NCI-H526 (cell line): Measurements from ENCODE around the gene HAPLN3.

ENCODE experiments used
- DNase-seq, 2 experiments: peaks; one replicate each; lab custom pipeline; 2025; lab: John Stamatoyannopoulos, UW

The HAPLN3 gene

DNA sequence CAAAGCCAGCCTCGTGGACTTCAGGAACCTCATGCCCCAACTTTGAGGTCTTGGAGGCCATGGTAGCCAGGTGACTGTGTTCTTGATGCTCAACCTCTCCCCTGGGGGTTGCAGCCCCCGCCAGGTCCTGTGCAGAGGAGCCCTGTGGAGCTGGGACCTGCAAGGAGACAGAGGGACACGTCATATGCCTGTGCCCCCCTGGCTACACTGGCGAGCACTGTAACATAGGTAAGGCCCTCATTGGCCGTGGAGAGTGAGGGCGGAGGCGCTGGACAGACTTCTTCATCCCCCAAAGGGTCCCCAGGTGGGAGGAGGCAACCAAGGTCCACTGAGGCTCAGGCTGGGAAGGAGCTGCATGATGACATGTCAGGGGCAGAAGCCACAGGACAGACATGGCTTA, 35.1 kb downstream of the HAPLN3 start:
- no peak for DNase-seq

DNA sequence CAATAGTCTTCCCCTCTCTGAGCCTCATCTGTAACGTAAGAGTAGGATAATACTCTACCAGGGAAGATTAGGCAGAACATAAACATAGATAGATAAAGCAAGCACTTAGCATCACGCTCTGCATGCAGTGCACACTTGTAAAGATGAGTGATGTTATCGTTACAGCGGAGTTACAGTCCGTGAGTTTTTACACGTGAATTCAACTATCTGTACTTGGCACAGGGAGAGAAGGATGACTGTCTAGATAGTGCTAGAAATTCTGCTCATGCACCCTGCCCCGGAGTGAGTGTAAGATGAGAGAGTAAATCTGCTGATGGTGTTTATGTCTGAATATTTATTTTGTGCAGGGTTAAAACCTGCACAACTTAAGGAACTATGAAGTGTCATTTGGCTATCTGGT, 35.8 kb downstream of the HAPLN3 start:
- no peak for DNase-seq

DNA sequence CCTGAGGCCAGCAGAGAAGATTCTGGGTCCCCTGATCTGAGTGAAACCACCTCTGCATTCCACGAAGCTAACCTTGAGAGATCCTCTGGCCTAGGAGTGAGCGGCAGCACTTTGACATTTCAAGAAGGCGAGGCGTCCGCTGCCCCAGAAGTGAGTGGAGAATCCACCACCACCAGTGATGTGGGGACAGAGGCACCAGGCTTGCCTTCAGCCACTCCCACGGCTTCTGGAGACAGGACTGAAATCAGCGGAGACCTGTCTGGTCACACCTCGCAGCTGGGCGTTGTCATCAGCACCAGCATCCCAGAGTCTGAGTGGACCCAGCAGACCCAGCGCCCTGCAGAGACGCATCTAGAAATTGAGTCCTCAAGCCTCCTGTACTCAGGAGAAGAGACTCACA, 36.4 kb downstream of the HAPLN3 start:
- DNase-seq: no peak

DNA sequence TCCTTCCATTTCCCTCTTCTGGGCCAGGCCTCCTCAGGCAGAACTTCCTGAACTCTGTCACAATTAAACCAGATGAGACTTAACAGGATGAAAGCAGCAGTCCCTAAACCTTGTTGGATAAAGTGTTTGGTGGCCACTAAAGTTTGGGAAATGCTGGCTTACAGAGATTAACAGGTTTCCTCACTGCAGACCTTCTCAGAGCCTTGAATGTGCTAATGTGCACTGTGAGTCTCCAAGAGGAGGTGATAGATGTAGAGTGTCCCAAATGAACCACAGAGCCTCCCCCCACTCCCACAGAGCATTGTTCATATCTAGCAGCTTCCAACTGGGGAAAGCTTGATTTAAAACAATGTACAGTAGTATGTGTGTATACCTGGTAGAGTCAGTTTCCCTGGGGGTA, 42.9 kb downstream of the HAPLN3 start:
- DNase-seq: no peak

DNA sequence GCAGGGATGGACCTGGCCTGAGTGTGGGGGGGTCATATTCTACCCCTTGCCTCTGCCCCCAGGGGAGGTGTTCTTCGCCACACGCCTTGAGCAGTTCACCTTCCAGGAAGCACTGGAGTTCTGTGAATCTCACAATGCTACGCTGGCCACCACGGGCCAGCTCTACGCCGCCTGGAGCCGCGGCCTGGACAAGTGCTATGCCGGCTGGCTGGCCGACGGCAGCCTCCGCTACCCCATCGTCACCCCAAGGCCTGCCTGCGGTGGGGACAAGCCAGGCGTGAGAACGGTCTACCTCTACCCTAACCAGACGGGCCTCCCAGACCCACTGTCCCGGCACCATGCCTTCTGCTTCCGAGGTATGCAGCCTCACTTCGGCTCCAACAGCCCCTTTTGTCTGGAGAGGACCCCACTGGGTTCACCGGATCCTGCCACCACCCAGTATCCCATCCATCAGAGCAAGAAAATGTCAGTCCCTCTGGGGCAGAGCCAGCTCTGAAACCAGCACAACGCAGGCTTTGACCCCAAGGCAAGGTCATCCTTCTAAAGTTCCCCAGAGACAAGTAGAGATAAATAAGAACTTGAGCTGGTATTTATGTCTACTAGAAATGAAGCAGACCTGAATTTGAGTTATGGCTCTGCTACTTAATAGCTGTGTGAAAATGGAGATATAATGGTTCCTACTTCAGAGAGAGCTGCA, 45.8 kb downstream of the HAPLN3 start:
- no peak for DNase-seq

DNA sequence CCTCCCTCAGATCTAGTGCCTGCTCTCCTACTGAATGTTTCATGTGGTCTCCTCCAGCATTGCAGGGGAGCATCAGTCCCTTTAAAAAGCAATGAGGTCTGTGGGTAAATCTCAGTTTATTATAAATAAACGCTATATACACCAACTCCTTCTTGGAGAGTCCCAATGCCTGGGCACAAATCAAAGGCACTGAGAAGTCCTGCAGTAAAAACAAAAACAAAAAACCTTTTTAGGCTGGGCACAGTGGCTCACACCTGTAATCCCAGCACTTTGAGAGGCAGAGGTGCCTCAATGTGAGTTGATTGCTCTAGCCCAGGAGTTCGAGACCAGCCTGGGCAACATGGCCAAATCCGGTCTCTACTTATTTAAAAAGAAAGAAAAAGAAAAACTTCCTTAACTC, 47.1 kb downstream of the HAPLN3 start:
- no peak for DNase-seq

DNA sequence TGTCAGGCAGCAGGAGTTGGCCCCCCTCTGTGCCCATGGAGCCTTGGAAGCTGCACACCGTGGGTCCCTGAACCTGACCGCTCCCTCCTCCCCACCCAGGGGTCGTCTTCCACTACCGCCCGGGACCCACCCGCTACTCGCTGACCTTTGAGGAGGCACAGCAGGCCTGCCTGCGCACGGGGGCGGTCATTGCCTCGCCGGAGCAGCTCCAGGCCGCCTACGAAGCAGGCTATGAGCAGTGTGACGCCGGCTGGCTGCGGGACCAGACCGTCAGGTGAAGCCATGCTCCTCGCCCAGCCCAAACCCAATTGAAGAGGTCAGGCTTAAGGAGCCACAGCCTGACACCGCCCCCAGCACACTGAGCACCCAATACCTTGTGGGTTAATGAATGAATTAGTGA, 48.2 kb downstream of the HAPLN3 start:
- no peak for DNase-seq

DNA sequence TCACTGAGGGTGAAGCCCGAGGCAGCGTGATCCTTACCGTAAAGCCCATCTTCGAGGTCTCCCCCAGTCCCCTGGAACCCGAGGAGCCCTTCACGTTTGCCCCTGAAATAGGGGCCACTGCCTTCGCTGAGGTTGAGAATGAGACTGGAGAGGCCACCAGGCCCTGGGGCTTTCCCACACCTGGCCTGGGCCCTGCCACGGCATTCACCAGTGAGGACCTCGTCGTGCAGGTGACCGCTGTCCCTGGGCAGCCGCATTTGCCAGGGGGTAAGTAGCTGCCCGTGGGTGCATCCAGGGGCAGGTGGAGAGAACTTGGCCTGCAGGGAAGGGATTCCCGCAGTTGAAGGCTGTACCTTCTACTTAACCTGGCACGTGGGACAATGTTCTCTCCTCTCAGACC, 49.7 kb downstream of the HAPLN3 start:
- no peak for DNase-seq

DNA sequence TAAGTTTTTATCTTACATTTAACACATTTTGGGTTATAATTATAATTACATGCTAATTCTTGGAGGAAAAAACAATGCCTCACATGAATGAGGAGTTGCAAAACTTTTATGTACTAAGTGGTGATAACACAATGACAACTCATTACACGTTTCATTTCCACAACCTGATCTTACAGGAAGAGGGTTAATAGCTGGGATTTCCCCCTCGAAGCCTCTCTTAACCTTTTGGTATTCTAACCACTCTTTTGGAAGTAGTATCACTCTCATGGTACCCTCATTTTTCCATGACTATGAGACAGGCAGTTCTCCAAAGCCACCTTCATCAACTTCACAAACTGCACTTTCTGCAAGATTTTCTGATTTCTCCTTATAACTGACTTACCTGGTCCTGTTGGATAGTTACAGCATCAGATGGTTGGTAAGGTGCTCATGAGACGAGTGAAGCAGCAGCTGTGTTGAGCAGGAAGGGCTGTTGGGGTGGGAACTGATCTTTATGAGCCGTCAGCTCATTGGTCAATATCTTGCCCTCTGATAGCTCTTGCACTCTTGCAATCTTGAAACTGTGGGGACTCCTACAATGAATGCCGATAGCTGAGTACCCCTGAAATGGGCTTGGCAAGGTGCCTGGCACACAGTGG, 50.5 kb downstream of the HAPLN3 start:
- no peak for DNase-seq

DNA sequence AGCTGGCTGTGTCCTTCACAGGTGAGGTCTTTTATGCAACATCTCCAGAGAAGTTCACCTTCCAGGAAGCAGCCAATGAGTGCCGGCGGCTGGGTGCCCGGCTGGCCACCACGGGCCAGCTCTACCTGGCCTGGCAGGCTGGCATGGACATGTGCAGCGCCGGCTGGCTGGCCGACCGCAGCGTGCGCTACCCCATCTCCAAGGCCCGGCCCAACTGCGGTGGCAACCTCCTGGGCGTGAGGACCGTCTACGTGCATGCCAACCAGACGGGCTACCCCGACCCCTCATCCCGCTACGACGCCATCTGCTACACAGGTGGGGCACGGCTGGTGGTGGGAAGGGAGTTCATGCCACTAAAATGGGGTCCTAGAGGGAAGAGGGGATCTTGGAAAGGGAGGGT, 52.0 kb downstream of the HAPLN3 start:
- no peak for DNase-seq

DNA sequence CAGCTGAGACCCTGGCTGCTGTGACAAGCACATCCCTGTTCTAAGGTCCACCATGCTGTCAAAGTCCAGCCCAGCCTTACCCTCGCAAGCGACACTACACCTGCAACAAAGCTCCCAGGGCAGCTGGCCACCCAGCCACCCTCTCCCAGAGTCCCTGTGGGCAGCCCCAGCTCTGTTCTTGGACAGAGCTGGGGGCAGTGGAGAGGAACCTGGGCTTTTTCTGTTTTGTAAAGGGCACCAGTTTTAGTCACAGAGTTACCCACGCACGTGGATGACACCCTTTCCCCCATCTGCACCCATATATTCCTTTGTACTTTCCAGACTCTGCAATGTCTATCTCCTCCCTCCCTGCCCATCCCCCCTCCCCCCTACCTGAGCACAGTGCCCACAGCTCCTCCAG, 53.2 kb downstream of the HAPLN3 start:
- DNase-seq: no peak

DNA sequence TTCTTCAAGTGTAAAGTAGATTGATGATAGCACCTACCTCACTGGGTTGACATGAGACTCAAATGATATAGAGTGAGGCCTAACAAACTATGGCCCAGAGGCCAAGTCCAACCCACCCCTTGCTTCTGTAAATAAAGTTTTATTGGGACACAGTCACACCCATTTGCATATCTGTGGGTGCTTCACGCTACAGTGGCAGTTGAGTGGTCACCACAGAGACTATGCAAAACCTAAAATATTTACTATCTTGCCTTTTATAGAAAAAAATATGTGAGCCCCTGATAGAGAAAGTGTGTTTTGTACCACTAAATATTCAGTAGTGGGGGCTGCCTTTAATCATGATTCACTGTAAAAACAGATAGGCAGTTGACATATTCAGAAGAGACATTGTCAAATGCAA, 54.1 kb downstream of the HAPLN3 start:
- DNase-seq: peak; percentile 76 to 79

DNA sequence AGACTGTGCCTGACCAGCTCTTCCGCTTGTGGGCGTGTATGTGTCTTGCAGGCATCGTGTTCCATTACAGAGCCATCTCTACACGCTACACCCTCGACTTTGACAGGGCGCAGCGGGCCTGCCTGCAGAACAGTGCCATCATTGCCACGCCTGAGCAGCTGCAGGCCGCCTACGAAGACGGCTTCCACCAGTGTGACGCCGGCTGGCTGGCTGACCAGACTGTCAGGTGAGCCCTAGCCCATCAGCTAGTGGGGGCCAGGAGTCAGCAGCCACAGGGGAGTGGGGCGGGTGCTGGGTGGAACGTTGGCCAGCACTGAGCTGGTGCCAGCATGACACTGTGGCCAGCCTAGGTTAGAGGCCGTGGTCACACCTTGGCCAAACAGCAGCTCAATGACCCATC, 55.4 kb downstream of the HAPLN3 start:
- no peak for DNase-seq

DNA sequence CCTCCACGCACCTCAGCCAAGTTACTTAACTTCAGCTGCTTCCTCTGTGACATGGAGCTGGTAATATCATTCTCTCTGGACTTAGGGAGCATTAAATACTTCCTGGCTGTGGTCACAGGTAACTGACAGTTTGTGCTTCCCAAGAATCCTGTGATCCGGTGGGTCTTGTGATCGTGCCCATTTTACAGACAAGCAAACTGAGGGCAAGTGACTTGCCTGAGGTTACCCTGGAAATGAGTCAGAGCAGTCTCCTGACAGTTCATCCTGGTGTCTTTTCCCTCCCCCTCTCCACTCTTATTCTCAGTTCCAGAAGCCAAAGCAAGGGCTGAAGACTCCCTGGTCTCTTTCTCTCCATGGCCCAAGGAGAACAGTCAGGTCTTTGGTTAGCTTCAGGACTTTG, 56.2 kb downstream of the HAPLN3 start:
- no peak for DNase-seq

DNA sequence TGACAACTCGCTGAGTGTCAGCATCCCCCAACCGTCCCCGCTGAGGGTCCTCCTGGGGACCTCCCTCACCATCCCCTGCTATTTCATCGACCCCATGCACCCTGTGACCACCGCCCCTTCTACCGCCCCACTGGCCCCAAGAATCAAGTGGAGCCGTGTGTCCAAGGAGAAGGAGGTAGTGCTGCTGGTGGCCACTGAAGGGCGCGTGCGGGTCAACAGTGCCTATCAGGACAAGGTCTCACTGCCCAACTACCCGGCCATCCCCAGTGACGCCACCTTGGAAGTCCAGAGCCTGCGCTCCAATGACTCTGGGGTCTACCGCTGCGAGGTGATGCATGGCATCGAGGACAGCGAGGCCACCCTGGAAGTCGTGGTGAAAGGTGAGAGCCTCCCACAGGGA, 56.7 kb downstream of the HAPLN3 start:
- no peak for DNase-seq

DNA sequence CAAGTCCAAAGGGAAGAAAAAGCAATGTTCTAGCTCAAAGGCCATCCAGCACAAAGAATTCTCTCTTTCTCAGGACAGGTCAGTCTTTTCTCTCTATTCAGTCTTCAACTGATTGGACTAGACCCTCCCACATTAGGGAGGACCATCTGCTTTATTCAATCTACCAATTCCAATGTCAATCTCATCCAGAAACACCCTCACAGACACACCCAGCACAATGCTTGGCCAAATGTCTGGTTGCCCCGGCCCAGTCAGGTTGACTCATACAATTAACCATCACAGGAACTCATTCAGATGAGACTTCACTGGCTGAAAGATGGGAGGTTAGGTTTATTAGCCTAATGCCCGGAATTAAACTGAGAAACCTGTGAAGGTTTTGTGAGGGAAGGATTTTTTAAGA, 59.7 kb downstream of the HAPLN3 start:
- DNase-seq: no peak

DNA sequence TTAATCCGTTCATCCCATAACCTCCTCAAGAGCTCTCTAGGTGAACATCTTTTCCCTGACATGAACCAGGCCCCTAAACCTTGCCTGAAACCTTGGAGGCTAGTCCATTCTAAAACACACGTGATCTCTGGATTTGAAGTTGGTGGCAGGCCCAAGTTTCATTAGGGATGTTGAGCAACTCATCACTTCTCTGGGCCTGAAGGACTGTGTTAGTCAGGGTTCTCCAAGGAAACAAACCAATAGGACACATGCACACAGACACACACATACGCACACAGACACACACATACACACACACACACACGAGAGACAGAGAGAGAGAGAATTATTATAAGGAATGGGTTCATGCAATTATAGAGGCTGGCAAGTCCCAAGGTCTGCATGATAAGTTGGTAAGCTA, 60.2 kb downstream of the HAPLN3 start:
- no peak for DNase-seq

DNA sequence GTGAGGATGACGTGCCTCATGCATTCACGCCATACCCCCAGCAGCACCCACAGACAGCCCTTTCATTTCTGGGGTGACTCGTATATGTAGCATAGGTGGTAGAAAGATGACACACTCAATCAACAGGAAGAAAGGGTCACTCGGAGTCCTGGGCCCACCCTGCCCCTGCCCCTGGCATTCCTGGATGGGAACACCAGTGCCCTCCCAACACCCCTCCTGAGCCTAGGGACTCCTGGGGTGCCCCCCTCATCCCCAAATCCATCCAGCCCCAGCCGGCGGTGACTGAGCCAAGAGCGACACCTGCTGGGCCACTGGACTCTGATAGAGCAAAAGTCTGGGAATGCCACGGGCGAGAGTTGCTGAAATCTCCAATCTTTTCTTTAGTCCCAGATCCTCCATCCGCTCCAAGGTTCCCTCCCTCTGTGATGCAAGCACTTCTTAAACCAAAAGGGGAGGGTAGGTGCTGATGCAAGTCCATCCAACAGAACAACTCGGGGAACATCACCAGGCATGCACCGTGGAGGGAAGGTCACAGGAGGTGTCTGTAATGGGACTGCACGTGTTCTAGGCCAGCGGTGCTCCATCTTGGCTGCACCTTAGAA, 61.0 kb downstream of the HAPLN3 start:
- DNase-seq: peak in 1 of 2 experiments; percentile 37

DNA sequence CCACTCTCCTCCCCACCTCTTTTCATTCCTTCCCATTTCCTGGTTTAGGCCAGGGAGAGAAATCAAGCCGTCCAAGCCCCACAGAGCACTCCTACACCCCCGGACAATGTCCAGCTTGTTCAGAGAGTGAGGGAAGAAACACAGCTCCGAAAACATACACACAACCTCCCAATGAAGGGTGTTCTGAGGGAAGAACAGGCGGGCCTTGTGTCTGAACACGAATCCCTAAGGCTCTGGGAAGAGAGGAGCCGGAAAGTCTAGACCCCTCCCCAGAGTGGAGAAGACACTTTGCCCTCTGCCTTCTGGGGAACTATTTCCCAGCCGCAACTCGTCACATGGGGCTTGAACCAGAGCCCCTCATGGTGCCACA, 61.6 kb downstream of the HAPLN3 start:
- DNase-seq: no peak

DNA sequence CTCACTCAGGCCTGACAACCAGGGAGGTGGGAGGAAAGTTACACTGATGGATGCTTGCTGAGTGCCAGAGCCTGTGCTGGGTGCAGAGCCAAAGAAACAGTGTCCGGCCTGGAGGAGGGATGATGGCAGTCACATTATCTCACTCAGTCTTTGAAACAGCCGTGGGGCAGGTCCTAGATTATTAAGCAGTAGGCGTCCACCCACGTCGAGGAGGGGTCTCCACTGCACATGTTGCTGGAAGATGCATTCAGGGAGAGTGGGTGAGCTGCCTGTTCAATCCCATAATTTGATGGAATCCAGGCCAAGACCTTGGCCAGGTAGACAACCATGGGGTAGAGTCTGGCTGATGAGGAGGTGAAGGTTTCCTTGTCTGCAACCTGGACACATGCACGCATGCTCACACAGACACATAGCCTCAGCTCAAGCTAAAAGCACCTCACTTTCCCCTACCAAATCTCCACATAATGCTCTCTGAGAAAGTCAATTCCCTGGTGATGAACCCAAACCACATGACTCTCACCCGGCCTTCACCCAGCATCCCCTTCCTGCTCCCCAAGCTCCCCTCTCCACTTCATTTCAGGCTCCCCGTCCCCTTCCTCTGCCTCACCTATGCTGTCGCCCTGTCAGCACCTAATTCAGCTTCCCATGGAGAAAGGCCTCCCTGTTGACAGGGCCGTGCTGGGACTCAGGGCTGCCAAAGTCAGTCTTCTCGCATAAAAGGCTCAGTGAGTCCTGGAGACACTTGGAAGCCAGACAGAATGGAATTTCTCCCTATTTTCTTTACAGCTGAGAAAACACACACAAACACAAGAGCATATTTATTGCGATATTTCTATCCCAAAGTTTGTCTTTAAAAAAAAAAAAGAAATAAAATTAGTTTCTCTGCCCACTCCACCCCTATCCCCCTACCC, 62.3 kb downstream of the HAPLN3 start:
- no peak for DNase-seq

DNA sequence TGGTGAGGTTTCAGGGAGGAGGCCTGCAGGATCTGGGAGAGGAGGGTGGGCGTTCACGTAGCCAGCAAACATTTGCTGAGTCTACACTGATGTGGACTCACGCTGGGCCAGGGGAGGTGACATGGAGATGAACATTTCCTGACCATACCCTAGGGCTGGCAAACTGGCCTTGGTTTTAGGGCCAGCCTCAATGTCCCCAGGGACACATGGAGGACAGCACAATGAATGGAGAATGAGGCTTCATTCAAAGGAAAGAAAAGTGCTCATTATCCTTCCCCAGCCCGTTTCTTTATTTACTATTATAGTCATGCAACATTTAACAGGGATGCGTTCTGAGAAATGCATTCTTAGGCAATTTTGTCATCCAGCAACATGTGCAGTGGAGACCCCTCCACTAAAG, 65.3 kb downstream of the HAPLN3 start:
- no peak for DNase-seq

DNA sequence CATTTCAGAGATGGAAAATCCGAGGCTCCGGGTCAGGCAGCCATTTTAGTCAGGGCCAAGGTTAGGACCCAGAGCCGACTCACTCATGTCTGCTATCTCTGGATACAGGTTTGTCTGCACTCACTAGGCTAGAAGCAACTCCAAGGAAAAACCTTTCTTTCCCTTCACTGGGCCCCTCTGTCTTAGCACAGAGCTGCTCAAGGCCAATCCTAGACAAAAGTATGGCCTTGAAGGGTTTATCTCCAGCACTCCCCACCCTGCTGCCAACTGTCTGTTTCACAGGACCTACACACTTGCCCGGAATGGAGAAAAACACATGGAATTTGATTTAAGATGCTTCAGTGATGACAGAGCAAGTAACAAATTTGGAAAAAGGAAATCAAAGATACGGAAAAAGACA, 66.6 kb downstream of the HAPLN3 start:
- DNase-seq: no peak
